Hematopoietic multipotent progenitor cell treated with erythropoietin and hydrocortisone succinate and interleukin-3 and kit ligand, for 6 days (in vitro differentiated cells): ENCODE data around the gene PAN2.
"Not testable (repeated sequence)": the region's sequence is repeated elsewhere in the genome, so short reads cannot be mapped to it uniquely, and the experiment has no call there.

Experiments used
- DNase-seq: peaks from one replicate; pipeline ENCODE4 v3.0.0-alpha.2; 2015

Gene PAN2

GRCh38 chr12:56339158-56339422 lies 5.3 kb upstream of the PAN2 start:
- no peak for DNase-seq

- DNase-seq = no peak
Observed at GRCh38 chr12:56338308-56339157, 4.7 kb upstream of the PAN2 start, which contains the start of gene IL23A. IL23A (plus strand) TSS chr12:56338884; CDS start chr12:56339045, 161 bp downstream.

- no peak for DNase-seq
Observed at GRCh38 chr12:56337753-56338251, 4.0 kb upstream of the PAN2 start.

- no peak for DNase-seq
Observed at GRCh38 chr12:56336361-56337167, 2.8 kb upstream of the PAN2 start.

GRCh38 chr12:56335527-56335926 lies 1.7 kb upstream of the PAN2 start:
- DNase-seq = not testable (repeated sequence)

GRCh38 chr12:56334490-56334793 lies 642 bp upstream of the PAN2 start:
- no peak for DNase-seq

- DNase-seq = no peak
Observed at GRCh38 chr12:56333197-56333678, 562 bp downstream of the PAN2 start.

GRCh38 chr12:56332512-56333196 lies 1.1 kb downstream of the PAN2 start:
- DNase-seq = no peak

GRCh38 chr12:56330936-56331490 lies 2.8 kb downstream of the PAN2 start:
- DNase-seq = no peak

GRCh38 chr12:56326533-56326932 lies 7.3 kb downstream of the PAN2 start:
- no peak for DNase-seq

- no peak for DNase-seq
Observed at GRCh38 chr12:56326126-56326525, 7.7 kb downstream of the PAN2 start.

- DNase-seq = no peak
Observed at GRCh38 chr12:56324206-56324605, 9.6 kb downstream of the PAN2 start.

GRCh38 chr12:56321610-56322009 lies 12.2 kb downstream of the PAN2 start:
- DNase-seq = not testable (repeated sequence)

- DNase-seq = no peak
Observed at GRCh38 chr12:56321027-56321426, 12.8 kb downstream of the PAN2 start.

GRCh38 chr12:56317675-56318074 lies 16.1 kb downstream of the PAN2 start:
- DNase-seq = no peak

GRCh38 chr12:56315622-56316473 lies 18.0 kb downstream of the PAN2 start, which contains the start of gene CNPY2:
CNPY2 (minus strand) TSS chr12:56315988; CDS start chr12:56315217, 771 bp downstream.
- DNase-seq = peak; percentile 98

- DNase-seq = peak; percentile 34
Observed at GRCh38 chr12:56315249-56315621, 18.6 kb downstream of the PAN2 start.

GRCh38 chr12:56311003-56311402 lies 22.8 kb downstream of the PAN2 start:
- DNase-seq = no peak

- no peak for DNase-seq
Observed at GRCh38 chr12:56308714-56309113, 25.1 kb downstream of the PAN2 start.

- DNase-seq = no peak
Observed at GRCh38 chr12:56307221-56307965, 26.4 kb downstream of the PAN2 start.

GRCh38 chr12:56304872-56305590 lies 28.8 kb downstream of the PAN2 start:
- no peak for DNase-seq
